GM19240 (cell line): ENCODE measurements around the gene TBC1D20.
"Not testable (repeated sequence)": the region's sequence is repeated elsewhere in the genome, so short reads cannot be mapped to it uniquely, and the experiment has no call there.

ENCODE experiments used
- DNase-seq: peaks from one replicate; pipeline ENCODE4 v3.0.0; 2011; ENCODE audit warnings: low spot score; ENCODE audit not compliant: insufficient read length

TBC1D20 gene

DNA sequence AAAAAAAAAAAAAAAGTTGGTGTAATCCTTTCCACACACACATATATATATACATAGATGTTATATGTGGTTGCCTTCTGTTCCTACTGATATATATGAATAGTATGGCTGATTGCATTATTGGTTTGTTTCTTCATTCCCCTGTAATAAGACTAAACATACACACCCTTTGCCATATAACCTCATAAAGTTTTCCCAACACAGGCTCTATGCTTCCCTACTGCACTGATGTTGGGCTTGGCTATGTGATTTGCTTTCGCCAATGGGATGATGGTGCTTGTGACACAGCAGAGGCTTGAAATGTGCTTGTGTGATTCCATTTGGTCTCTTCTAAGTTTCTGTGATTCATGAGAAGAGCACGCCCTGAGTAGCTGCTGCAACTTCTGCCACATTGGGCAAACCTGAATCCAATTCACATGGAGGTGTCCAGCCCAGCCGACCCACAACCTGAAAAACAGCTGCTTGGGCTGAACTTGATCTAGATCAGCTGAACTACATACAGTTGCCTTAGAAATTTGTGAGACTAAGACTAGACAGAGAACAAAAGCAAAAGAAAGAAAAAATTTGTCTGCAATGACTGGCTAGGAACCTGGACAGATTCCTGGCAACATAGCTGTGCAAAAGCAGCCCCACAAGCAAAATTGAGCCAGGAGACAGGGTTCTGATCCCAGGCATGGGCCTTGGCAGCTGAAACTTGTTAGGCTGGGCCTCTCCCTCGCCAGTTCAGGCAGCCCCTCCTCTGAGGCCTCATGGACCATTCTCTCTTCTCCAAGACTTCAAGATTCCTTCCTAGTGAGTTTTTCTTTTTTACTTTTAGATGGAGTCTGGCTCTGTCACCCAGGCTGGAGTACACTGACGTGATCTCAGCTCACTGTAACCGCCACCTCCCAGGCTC is 13.4 kb upstream of the TBC1D20 start:
- no peak for DNase-seq

DNA sequence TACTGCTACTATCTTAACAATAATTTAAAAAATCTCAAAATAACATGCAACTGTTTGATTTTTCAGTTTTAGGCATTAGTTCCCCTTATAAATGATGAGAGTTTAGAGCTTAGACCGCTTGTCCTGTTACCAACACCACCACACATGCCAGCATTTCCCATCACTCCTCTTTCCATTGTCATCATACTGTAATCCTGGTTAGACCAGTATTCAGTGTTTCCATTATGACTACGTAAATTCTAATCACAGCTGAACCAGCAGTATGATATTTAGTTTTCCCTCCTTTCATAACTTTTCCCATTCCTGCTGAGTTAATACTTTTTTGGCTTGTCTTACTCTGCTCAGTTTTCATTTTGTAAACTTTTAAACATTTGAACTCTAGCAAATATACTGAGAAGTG is 12.2 kb upstream of the TBC1D20 start:
- DNase-seq, result no peak

DNA sequence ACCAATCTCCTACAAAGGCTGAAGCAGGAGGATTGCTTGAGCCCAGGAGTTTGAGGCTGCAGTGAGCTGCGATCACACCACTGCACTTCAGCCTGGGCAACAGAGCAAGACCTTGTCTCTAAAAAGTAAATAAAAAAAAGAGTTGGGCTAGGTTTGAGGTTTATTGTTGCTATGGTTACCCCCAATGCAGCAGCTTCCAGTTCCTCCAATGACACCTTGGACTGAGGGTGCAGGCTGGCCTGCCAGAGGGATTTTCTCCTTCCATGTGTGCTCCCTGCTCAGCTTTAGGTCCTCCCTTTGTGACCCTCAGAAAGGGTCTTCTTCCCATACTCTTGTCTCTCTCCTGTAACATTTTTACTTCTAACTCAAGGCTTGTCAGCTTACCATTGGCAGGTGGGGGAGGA is 10.6 kb upstream of the TBC1D20 start:
- DNase-seq, result no peak

DNA sequence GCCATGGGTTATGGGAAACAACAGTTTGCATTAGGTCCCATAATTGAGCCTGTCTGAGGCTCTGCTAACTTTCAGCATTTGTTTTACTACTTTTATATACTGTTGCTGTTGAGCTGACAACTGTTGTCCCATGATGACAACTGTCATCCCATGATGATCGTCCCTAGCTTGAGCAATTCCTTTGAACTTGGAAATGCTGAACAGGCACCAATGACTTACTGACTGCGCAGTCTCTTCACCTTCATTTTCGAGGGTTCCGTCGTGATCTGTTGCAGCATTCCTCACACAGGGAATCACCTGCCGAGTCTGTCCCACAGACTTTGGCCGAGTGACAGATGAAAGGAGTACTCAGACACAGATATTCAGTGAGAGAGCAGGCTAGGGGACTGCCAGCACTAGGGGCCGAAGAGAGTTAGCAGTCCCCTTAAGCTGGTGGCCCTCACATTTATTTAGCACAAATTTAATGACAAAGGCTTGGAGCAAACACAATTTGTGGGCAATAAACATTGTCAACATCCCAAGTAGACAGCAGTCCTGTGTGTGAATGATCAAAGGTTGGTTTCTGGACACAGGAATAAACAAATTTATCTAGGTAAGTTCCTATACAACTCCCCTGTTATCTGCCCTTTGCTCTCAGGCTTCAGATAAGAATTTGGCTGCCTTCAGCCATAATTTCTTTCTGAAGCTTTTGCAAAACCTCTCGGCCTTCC is 10.0 kb upstream of the TBC1D20 start:
- DNase-seq, result no peak

DNA sequence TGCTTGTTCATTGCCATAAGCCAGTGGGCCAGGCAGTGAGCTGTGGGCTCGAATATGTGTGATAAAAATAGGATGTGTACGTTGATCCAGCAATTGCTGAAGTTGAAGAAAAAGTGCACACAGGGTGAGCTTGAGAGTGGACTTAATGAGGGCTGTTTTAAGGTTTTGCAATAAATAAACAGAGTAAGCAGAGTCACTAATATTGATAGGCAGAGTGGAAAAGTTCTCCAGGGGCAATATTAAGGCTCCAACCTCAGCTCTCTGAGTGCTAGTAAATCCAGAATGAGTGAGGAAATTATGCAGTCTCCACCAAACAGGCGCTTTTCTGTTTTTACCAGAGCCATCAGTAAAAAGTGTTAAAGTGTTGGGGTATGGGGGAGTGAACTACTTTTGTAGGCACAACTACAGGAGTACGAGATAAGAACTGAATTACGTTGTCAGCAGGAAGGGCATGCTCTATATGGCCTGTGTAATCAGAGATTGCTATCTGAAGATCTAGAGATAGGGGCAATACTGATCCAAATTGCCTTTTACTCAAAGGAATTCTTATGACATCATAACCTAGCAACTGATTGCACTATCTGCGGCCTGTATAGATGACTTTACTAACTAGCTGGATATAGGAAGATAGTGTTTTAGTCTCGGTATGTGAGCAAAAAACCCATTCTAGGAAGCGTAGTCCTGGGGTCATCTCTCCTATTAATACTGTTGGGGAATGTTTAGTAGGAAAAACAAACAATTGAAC is 7.6 kb upstream of the TBC1D20 start:
- no peak for DNase-seq

DNA sequence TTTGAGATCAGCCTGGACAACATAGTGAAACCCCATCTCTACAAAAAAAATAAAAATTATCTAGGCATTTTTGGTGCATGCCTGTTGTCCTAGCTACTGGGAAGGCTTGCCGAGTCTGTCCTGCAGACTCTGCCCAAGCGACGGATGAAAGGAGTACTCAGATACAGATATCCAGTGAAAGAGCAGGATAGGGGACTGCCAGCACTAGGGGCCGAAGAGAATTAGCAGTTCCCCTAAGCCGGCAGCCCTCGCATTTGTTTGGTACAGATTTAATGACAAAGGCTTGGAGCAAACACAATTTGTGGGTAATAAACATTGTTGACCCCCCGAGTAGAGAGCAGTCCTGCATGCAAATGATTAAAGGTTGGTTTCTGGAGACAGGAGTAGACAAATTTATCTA is 5.4 kb upstream of the TBC1D20 start:
- no peak for DNase-seq

DNA sequence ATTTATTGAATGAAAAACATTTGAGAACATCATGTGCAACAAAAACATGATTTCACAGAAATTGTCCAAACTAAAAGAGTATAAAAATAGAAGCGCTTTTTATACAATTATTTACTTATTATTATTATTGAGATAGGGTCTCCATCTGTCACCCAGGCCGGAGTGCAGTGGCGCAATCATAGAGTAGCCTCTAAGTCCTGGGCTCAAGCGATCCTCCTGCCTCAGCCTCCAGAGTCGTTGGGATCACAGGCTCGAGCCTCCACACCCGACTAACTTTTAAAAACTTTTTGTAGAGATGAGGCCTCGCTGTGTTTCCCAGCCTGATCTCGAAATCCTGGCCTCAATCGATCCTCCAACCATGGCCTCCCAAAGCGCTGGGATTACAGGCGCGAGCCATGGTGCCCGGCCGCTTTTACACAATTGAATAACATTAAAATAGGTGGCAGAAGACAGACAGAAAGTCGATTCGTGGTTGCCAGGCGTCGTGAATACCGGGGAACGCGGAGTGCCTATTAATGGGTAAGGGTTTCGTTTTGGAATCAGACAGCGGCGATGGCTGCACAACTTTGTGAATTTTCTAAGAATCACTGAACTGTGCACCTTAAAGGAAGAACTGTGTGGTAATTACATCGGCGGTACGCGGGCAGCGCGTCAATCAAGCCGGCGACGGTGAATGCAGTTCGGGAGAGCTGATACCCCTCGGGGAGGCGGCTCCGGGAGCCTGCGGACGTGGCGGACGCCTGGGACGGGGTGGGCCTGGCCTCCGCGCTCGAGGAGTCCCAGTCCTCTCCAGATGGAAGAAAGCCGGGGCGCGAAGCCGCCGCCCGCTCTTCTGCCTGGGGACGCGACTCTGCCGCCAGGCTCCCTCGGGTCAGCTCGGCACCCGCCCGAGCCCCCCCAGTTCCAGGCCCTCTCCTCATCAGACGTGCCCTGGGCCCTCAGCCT is 807 bp downstream of the TBC1D20 start:
- peak; percentile 45 for DNase-seq

DNA sequence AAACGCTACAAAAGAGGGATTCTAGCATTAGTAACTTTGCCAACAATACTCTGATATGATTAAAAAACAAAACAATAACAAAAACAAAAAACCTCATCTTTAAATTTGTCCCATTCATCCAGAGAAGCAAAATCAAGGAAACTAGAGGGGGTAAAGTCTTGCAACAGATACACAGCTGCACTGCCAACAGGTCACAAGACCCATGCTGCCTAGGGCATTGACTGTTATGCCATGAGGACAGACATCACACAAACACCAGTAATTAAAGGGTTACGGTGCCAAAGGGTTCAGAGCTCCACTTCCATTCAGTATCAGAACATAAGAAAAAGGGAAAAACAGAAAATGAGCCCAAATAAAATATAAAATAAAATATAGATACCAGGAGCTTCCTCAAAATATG is 1.6 kb downstream of the TBC1D20 start:
- no peak for DNase-seq

DNA sequence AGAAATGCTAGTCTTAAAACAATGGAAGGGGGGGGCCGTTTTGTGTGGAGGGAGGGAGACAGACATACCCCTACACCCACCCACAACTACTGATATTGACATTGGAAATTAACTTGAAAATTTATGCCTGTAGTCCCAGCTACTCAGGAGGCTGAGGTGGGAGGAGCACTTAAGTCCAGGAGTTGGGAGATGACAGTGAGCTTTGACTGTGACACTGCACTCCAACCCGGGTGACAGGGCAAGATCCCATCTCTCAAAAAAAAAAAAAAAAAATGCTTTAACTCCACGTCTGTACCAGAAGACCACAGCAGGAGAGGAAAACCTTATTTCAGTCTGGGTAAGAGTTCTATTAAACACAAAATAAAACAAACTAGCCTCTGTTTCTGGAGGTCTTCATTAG is 2.2 kb downstream of the TBC1D20 start:
- DNase-seq, result no peak

DNA sequence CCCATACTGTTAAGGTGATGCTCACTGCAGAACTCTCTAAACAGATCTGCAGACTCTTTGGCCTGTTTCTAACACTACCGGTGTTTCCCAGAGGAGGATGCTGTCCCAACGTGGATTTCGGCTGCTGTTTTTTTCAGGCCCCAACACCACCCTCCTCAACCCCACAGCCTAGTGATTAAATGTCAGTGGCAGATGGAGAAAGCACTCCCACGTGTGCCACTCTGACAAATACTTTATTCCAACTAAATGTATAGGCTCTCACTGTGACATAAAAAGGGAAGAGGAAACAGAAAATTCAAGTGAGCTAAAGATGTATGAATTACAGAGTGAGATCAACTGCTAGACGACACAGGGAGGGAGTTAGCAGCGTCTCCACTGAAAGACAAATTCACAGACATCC is 3.6 kb downstream of the TBC1D20 start:
- DNase-seq, result no peak

DNA sequence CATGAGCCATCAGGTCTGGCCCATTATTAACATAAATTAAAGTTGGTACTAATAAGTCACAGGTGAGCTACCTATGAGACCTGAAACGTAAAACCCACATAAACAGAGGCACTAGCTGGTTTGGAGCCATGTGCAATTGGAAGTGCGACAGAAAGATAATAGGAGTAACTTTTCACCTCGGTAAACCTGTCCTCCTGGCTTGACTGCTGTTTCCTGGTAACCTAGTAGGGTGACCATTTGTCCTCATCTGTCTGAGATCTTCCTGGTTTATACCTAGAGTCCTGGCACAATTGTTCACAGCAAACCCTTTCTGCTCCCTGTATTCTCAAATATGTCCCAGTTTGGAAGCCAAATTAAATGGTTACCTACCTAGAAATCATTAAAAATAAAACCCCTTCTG is 7.4 kb downstream of the TBC1D20 start:
- DNase-seq, result no peak

DNA sequence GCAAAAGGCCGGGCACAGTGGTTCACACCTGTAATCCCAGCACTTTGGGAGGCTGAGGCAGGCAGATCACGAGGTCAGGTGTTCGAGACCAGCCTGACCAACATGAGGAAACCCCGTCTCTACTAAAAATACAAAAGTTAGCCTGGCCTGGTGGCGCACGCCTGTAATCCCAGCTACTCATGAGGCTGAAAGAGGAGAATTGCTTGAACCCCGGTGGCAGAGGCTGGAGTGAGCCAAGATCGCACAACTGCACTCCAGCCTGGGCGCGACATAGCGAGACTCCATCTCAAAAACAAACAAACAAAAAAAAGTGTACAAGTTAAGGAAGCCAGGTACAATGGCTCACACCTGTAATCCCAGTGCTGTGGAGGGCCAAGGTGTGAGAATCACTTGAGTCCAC is 10.3 kb downstream of the TBC1D20 start:
- DNase-seq, result not testable (repeated sequence)

DNA sequence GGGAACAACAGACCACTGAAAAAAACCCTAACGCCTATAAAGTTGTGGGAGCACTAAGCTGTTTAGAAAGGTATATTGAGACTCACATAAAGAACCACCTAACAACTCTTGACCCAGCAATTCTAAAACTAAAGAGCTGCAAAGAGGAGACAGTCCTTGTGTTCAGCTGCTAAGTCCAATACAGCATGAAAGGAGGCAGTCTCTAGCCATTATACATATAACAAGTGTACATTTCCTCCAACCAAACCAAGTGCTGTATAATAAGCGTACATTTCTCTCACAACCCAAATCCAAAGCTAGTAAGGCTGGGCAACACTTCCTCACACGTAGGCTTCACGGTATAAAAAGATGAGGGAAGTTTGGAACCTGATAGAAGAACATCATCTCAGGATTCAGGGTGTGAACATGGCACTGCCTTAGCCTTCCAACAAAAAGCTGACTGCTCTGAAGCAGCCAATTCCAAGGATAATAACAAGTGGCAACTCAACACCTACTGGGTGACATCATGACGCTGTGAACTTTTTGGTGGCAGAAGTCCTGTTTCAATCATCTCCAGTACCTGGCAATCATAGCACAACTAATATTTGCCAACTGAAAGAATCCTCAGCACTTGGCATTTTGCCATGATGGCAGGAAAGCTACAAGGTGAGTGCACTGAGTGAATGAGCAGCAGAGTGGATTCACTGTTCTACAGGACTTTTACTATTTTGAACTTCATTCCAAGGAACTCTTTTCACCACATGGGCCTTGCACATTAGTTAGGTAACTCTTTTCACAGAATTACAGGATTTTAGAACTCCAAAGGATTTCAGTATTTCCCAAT is 16.6 kb downstream of the TBC1D20 start:
- no peak for DNase-seq

DNA sequence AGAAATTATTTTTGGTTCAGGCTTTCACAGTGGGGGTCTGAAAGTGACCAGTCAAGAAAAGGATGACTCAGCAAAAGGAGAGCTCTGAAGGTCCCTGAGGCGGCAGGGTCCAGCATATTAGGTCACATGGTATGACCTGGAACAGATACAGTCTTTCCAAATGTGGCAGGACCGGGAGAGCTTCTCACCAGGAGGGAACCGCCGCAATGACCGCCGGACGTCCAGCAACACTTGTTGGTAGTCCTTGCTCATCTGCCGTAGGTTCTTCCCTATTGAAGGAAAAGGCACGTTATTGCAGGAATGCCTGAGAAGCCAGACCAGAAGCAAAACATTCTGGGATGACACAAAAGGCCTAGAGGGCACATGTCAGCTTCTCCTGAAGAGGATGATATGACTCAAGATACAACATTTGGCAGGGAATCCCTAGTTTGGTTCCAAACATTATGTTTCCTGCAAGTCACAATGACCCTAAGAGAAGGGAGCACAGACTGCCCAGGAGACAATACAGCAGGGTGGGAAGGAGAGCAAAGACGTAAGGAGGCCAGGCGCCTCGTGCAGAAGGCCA is 17.4 kb downstream of the TBC1D20 start:
- no peak for DNase-seq

DNA sequence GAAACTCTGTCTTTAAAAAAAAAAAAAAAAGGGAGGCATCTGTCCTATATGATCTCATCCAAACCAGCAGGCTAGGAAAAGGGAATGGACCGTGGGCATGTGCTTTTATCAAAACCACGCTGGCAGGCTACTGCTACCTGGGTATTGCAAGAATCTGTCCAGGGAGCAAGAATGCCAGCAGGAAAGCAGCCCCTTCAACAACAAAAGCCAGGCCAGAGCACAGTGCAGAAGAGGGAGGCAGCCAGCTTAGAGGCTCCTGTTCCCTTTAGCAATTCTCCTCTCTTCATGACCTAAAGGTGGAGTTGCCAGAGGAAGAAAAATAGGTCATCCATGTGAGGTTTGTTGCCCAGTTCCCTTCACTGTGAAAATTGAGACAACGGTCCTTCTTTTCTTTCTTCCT is 18.2 kb downstream of the TBC1D20 start:
- no peak for DNase-seq

DNA sequence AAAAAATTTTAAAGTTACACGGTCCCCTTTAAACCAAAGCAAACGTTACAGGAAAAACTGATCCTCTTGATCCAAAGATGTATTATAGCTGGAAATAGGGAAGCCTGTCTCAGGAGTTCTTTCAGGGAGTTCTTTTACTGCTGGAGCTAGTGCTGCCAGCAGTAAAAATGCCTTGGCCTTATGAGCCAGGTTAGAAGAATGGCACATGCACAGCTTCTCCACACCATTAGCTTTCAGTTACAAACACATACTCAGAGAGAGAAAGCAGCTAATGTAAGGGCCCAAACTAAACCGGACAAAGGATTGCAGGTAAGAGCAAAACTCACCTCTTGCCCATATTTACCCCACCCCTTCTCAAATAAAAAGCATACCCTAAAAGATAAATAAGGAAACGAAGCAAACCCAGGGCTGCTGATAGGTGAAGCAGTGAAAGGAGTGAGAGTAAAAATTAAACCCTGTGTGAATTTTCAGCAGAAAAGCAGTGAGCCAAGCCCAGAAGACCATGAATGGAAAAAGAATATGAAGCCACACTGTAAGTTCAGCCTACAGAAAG is 19.0 kb downstream of the TBC1D20 start:
- DNase-seq, result no peak

DNA sequence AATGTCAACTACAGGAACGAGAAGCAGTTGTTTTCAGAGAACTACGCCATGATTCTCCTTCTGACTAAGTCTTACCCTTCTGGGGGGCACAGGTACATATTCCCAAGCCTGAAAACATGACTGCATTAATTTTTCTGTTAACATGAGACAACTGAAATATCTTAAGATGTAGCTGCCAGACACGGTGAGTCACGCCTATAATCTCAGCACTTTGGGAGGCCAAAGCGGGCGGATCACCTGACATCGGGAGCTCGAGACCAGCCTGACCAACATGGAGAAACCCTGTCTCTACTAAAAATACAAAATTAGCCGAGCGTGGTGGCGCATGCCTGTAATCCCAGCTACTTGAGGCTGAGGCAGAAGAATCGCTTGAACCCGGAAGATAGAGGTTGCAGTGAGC is 21.7 kb downstream of the TBC1D20 start:
- no peak for DNase-seq

DNA sequence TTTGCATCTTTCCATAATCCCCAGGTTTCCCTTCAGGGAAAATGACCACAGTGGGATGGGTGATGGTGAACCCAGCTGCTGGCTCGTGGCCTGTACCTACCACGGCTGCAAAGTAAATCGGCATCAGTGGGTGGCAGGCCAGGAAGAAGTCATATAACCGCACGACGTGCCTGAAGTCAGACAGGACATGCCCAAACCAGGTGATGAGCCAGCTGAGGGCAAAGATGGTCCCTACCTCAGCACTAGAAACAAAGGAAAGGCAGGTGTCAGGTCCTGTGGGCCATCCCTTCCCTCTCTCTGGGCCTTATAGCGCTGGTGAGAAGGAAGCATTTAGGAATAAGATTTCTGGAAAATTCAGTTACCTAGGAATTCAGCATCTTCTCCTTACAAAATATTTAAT is 22.2 kb downstream of the TBC1D20 start:
- DNase-seq, result no peak
